ENCODE data around the gene RTKN. TPM values are rescaled to one million over a fixed set of nuclear protein-coding genes. Genes with fewer than 3 reads are reported as not detected.

Gene RTKN
- total and polyA plus RNA-seq, 9 of the 15 experiments (the other 6 are each of a cell fraction or from before 2014, with no cell fraction given) = 0.14 to 6.9 (median 3.6) TPM

- TF ChIP-seq ZBTB11 (CRISPR knock-in tag; IDR thresholded peaks at IDR 0.05) (peak in 1 of 3 experiments; percentile 51; a peak in 1 of 6 replicates), TAF1 (IDR thresholded peaks at IDR 0.05; ENCODE audit: control insufficient read depth, extremely low read depth, insufficient read depth, low read length, severe bottlenecking) (peak; percentile 40), TAF9B (IDR thresholded peaks at IDR 0.05; ENCODE audit: partially characterized antibody) (peak; percentile 27), NCOA6 (IDR thresholded peaks at IDR 0.05) (peak; percentile 39), HDAC3 (IDR thresholded peaks at IDR 0.05; ENCODE audit: borderline replicate concordance, partially characterized antibody) (no peak), RB1 (IDR thresholded peaks at IDR 0.05; ENCODE audit: low read depth) (peak; percentile 87), ARID3A (IDR thresholded peaks at IDR 0.05; ENCODE audit: borderline replicate concordance, low read depth, low read length) (peak; percentile 84), ZNF121 (CRISPR knock-in tag; conservative IDR thresholded peaks at IDR 0.05) (no peak), TBP (optimal IDR thresholded peaks at IDR 0.05; ENCODE audit: low read depth, low read length) (peak; percentile 89), ILF3 (IDR thresholded peaks at IDR 0.05; ENCODE audit: borderline replicate concordance) (no peak), MIER1 (IDR thresholded peaks at IDR 0.05; ENCODE audit: low read depth) (no peak)
- TF ChIP-seq, protein P1, sequence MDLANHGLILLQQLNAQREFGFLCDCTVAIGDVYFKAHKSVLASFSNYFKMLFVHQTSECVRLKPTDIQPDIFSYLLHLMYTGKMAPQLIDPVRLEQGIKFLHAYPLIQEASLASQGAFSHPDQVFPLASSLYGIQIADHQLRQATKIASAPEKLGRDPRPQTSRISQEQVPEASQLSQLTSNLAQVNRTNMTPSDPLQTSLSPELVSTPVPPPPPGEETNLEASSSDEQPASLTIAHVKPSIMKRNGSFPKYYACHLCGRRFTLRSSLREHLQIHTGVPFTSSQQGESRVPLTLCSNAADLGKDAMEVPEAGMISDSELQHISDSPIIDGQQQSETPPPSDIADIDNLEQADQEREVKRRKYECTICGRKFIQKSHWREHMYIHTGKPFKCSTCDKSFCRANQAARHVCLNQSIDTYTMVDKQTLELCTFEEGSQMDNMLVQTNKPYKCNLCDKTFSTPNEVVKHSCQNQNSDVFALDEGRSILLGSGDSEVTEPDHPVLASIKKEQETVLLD (IDR thresholded peaks at IDR 0.05) = peak; percentile 85
These were observed 49.9 kb downstream of the RTKN start (continued) for GRCh38 chr2:74391580-74392448.

All from K562 (cell line).